Transverse colon (tissue), 4 donors: ENCODE results near the gene HEG1. TPM values are rescaled to one million over a fixed set of nuclear protein-coding genes. Genes with fewer than 3 reads are reported as not detected.

Experiments
- DNase-seq: peaks from one replicate; pipeline ENCODE4 v3.0.0-alpha.2; 2019
- H3K27ac ChIP-seq, 4 donors: fragments of 200-600 bp; sonication (generic); 2 replicates each; pipeline ENCODE4 v1.5.1; 2016 to 2018; ENCODE audit warnings: inconsistent platforms in 4 of 4
- H3K27me3 ChIP-seq: fragments of 200-600 bp; sonication (generic); 2 replicates; pipeline ENCODE4 v1.5.1; 2017; ENCODE audit warnings: inconsistent platforms
- H3K36me3 ChIP-seq, 4 donors: fragments of 200-600 bp; sonication (generic); 2 replicates each; pipeline ENCODE4 v1.5.1; 2017 to 2019; ENCODE audit warnings: inconsistent platforms in 4 of 4
- H3K4me1 ChIP-seq, 4 donors: fragments of 200-600 bp; sonication (generic); 2 replicates each; pipeline ENCODE4 v1.5.1; 2017 to 2020; ENCODE audit warnings: inconsistent platforms in 4 of 4
- H3K4me3 ChIP-seq, 4 donors: fragments of 200-600 bp; sonication (generic); 1 replicate in 1 of 4; 2 replicates in 3 of 4; pipeline versions ENCODE4 v1.5.1 to v1.6.1; 2017 to 2019; ENCODE audit warnings: inconsistent platforms in 4 of 4
- H3K9me3 ChIP-seq, 2 donors: fragments of 200-600 bp; sonication (generic); 2 replicates each; pipeline ENCODE4 v1.5.1; 2017 to 2019; ENCODE audit warnings: inconsistent platforms in 2 of 2
- CTCF ChIP-seq, 5 experiments: fragments of 200-600 bp in 3 of 5; fragments of 450-650 bp in 2 of 5; sonication (generic) in 3 of 5; IDR thresholded peaks; 1 replicate in 2 of 5; 2 replicates in 3 of 5; pipeline ENCODE4 v1.5.1; 2016 to 2017; ENCODE audit warnings: antibody characterized with exemption in 5 of 5, inconsistent platforms in 3 of 5, mild to moderate bottlenecking in 2 of 5, moderate library complexity in 1 of 5
- EP300 ChIP-seq: sonication (generic); formaldehyde crosslinking; IDR thresholded peaks from one replicate; pipeline ENCODE4 v1.6.1; 2017; ENCODE audit warnings: antibody characterized with exemption, low read depth
- POLR2A ChIP-seq: fragments of 450-650 bp; IDR thresholded peaks from one replicate; pipeline ENCODE4 v1.6.1; 2016; ENCODE audit warnings: antibody characterized with exemption, mild to moderate bottlenecking, moderate library complexity
- POLR2AphosphoS5 ChIP-seq, 3 donors: sonication (generic); formaldehyde crosslinking; IDR thresholded peaks; one replicate each; pipeline ENCODE4 v1.6.1; 2016; ENCODE audit warnings: antibody characterized with exemption in 3 of 3
- WGBS, 2 donors: methylation state at CpG; one replicate each; pipeline ENCODE4 v1.1.5; 2018; ENCODE audit warnings: low coverage in 1 of 2; 5-methylcytosine and 5-hydroxymethylcytosine counted together
- in situ Hi-C, 4 donors: fragments of 200-750 bp; cut with MboI; loops; one replicate each; pipeline versions ENCODE4 v1.15.0 to v1.15.1; 2017; ENCODE audit warnings: low sequenced_read_pairs in 3 of 4, low pct_ligation_motif_present in 1 of 4, low pct_unique_long_range_greater_than_20kb in 1 of 4
- intact Hi-C: fragments of 100-400 bp; cut with DNase I; formaldehyde crosslinking; loops from one replicate; pipeline ENCODE4 v1.15.1; 2023; ENCODE audit warnings: low total_unique reads
- total RNA-seq, 4 donors: library from RNA; depleted of rRNA; stranded (reverse); fragments of >200 nt; gene quantifications; one replicate each; pipeline ENCODE4 v1.1.0, GENCODE V29; 2016

The HEG1 gene
- total RNA-seq, 4 donors from 2014 or later: 8.9 to 97.3 (median 10.6) TPM

DNA sequence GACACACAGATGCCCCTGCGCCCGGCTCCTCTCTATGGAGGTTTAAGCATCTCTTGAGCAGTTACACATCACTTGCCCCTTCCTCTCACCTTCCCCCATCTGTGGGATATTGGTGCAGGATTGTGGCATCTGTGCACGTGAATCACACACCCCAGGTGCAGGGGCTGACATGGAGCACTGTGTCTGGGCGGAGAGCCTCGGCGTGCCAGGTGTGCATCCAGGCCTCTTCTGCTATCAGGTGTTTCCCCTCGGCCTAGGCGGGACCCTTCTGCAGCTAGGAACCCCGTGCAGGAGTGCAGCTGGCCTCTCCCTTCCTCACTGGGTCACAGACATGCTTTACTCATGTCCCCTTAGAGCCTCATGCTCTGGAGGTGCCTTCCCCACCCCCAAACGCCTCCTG lies 87.8 kb downstream of the HEG1 start:
- Histone ChIP-seq H3K27ac (peak overlapping the region in 1 of 4 donors; percentile 24), H3K4me3 (no peak overlapping the region), H3K4me1 (peaks cover 4 to 45% (median 35%) of the 10 kb centered on the region in 4 donors), H3K27me3 (no peaks in the 10 kb centered on the region), H3K9me3 (no peaks in the 10 kb centered on the region), H3K36me3 (no peaks in the 10 kb centered on the region)
- in situ Hi-C loops: no loop called here
- DNase-seq: no peak
- 86% methylated on average over 10 of the region's 10 CpGs; no CpG with 5 or more reads in 1 of the 2 donors for WGBS, 2 donors
- TF ChIP-seq POLR2AphosphoS5 (IDR thresholded peaks at IDR 0.05) (no peak), POLR2A (no peak), CTCF (IDR thresholded peaks at IDR 0.05) (no peak), EP300 (no peak)
- intact Hi-C loops: no loop called here

DNA sequence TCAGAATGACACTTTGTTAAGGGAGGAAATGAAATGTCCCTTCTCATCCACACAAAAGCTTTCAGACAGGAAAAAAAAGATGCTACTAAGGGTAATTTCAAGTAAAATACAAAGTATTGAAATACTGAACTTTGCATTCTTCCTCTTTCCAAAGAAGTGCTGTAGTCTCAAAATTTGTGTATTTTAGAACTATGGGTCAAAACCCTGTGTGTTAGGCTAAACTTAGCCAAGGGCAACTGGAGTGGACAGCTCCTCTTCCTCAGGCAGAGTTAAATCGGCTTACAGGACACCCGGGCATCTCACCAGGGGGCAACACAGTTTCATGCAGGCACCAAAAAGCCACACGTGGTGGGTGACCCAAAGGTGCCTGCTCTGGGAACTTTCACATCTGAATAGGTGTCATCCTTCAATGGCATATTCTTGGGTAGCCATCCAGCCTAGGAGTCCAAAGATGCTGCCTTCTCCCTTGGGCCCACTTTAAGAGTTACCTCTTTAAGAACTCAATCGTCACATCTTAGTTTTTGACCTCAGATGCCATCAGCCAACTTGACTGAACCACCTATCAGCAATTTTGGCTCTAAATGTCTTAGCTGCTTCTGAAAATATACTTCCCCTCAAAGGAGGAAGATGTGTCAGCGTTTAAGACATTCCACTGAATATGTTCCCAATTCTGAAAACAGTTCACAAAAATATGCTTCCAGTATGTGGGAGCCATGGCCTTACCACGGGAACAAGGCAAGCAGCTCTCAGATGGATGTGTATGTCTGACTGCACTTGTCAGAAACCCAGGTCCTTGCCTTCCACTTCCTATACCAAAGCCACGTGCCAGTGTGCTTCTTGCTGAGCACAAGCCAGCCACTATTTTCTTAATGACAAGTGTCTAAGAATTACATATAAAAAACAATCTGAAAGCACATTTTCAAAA lies 89.0 kb downstream of the HEG1 start:
- no peaks in the 10 kb centered on the region for H3K27me3 ChIP-seq
- in situ Hi-C loops: no loop called here
- intact Hi-C loops: no loop called here
- no peak overlapping the region for H3K4me3 ChIP-seq
- H3K27ac ChIP-seq: peak overlapping the region in 1 of 4 donors; percentile 14
- no peak for TF ChIP-seq POLR2A
- no peak for TF ChIP-seq CTCF (IDR thresholded peaks at IDR 0.05)
- no peak for TF ChIP-seq POLR2AphosphoS5 (IDR thresholded peaks at IDR 0.05)
- TF ChIP-seq EP300: no peak
- no peaks in the 10 kb centered on the region for H3K9me3 ChIP-seq
- DNase-seq: no peak
- WGBS, 2 donors: 40 to 85% methylated on average over 1 to 7 of the region's 7 CpGs
- no peaks in the 10 kb centered on the region for H3K36me3 ChIP-seq
- peaks cover 4 to 47% (median 36%) of the 10 kb centered on the region in 4 donors for H3K4me1 ChIP-seq

- Histone ChIP-seq H3K4me1 (peaks cover 4 to 40% (median 31%) of the 10 kb centered on the region in 4 donors), H3K36me3 (no peaks in the 10 kb centered on the region), H3K27me3 (no peaks in the 10 kb centered on the region), H3K4me3 (no peak overlapping the region), H3K9me3 (no peaks in the 10 kb centered on the region), H3K27ac (no peak overlapping the region)
- in situ Hi-C loops (no loop called here), intact Hi-C loops (no loop called here)
- TF ChIP-seq POLR2AphosphoS5 (IDR thresholded peaks at IDR 0.05): no peak
- no peak for TF ChIP-seq POLR2A
- TF ChIP-seq CTCF (IDR thresholded peaks at IDR 0.05): no peak
- TF ChIP-seq EP300: no peak
- DNase-seq: no peak
- 88 to 95% methylated on average over 1 of the region's 1 CpG for WGBS, 2 donors
Measured at GRCh38 chr3:124965413-124965812, 90.4 kb downstream of the HEG1 start.

GRCh38 chr3:124964387-124964786 lies 91.4 kb downstream of the HEG1 start:
- Histone ChIP-seq H3K27me3 (no peaks in the 10 kb centered on the region), H3K4me1 (peaks cover 4 to 42% (median 25%) of the 10 kb centered on the region in 4 donors), H3K27ac (peak overlapping the region in 3 of 4 donors; percentile 47 to 63 (median 58)), H3K9me3 (no peaks in the 10 kb centered on the region), H3K4me3 (no peak overlapping the region), H3K36me3 (no peaks in the 10 kb centered on the region)
- 82 to 85% methylated on average over 4 of the region's 4 CpGs for WGBS, 2 donors
- DNase-seq: no peak
- intact Hi-C loops: no loop called here
- in situ Hi-C loops: no loop called here
- no peak for TF ChIP-seq CTCF (IDR thresholded peaks at IDR 0.05)
- TF ChIP-seq EP300: no peak
- no peak for TF ChIP-seq POLR2A
- TF ChIP-seq POLR2AphosphoS5 (IDR thresholded peaks at IDR 0.05): no peak
